HG02885 (cell line): ENCODE data around the gene SEC22C.

ENCODE experiments used
- ATAC-seq: cut with Tn5 transposase; IDR thresholded peaks from one replicate; pipeline ENCODE4 v1.9.1; 2021; ENCODE audit warnings: mild to moderate bottlenecking; ENCODE audit not compliant: unreplicated experiment, poor library complexity

SEC22C gene

DNA sequence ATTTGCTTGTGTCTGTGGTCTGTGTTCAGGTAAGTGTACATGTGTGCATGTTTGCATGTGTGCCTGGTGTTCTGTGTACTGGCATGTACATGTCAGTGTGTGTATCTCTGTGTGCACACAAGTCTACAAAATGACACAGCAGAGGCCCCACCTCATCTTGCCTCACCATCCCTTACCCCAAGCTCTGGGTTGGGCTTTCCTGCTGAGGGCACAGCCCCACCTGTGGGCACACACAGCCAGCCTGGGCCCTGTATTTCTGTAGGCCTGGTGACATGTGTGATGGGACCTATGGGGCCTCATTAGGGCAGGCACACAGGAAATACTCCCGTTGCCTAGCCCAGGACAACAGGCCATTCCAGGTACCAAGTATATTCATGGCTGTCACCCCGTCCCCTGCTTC, 65.8 kb downstream of the SEC22C start:
- no peak for ATAC-seq

DNA sequence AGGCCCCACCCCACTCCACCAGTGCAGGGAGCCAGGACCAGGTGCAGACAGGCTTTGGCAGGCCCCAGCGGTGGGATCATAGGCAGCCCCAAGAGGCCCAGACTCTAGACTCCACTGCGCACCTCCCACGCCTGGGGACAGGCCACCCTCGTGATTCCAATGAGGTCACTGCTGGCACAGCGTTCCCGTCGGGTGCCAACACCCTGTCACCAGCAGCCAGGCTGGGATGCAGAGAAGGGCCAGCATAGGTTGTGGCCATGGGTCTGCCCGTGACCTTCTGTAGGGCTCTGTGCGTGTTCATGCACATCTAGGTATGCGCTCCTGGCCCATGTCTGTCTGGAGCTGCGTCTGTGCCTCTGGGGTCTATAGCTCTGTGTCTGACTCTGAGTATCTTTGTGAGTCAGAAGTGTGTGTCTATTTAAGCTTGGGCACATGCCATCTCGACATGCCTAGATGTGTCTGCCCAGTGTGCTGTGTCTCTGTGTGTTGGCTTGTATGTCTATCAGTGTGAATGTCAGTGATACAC, 66.3 kb downstream of the SEC22C start:
- no peak for ATAC-seq

DNA sequence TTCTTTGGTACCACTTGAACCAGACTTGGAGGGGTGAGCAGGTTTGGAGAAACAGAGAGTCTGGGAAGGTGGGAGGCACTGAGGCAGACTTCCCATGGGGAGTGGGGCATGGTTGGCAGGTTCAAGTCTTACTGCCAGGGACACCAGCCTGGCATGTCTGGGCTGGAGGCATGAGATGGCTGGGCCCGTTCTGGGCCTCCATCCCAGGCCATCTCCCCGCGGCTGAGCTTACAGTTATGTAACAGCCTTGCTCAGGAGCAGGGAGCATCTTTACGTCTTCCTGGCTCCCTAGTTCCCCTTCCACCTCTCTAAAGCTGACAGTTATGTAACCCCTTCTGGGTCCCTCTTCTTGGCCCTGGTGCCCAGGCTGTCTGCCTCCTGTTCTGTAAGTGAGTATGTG, 66.9 kb downstream of the SEC22C start:
- no peak for ATAC-seq

DNA sequence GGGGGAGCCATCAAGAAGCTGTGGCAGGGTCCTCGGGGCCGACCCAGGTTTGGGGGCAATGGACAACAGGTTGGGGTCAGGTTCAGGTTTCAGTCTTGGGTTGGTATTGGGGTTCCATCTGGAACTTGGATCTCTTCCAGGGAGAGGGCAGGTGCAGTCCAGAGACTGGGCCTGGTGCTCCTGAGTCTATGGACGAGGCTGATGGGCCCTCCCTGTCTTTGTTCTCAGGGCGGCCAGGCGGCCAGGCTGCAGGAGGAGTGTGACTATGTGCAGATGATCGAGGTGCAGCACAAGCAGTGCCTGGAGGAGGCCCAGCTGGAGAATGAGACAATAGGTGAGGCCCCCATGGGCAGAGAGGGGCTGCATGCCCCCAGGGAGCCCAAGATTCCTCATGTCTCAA, 68.2 kb downstream of the SEC22C start:
- ATAC-seq, result no peak

DNA sequence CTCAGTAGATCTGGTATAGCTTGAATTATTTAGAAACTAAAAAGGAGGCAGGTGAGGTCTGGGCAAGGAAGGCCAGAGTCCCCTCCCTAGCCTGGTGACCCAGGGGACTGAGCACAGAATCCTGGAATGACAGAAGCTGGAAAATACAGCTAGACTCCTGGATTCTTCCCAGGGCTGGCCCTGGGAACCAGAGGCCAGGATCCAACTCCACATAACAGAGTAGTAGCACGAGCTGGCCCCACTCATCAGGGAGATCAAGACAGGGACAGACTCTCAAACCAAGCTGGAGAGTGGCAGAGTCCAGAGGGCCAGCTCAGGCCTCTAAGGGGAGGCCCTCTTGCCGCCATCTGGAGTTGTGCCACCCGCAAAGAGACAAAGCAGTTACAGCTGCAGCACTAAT, 68.6 kb downstream of the SEC22C start:
- ATAC-seq, result no peak

DNA sequence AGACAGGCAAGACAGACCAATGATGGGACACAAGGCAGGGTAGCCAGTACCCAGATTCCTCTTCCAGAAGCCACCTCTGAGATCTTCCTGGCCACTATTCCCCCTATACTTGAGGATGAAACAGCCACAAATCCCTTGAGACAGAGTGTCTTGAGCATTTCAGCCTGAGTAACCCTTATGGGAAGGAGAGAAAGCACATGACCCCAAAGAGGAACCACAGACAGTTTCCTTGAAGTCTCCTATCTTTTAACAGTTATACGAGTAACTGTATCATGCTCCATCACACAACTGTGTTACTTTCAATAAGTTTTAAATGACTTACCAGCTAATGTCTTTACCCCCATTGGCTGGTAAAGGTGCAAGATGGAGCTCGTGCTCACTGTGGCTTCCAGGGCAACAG, 70.0 kb downstream of the SEC22C start:
- ATAC-seq, result no peak

DNA sequence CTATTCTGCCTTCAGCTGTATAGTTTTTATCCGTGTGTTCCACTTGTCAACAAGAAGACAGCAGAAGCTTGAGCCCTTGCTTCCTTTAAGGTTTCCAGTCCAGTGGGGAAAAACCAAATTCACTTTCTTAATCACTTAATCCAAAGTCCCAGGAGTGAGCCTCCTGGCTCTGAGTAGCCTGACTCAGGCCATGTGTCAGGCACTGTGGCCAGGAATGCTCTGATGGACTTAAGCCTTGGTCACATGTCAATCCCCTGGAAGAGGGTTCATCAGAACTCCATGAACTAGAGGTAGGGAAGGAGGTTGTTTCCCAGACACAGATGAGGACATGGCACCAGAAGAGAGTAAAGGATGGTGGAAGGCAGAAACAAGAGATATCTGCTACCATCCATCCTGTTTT, 70.6 kb downstream of the SEC22C start:
- no peak for ATAC-seq

DNA sequence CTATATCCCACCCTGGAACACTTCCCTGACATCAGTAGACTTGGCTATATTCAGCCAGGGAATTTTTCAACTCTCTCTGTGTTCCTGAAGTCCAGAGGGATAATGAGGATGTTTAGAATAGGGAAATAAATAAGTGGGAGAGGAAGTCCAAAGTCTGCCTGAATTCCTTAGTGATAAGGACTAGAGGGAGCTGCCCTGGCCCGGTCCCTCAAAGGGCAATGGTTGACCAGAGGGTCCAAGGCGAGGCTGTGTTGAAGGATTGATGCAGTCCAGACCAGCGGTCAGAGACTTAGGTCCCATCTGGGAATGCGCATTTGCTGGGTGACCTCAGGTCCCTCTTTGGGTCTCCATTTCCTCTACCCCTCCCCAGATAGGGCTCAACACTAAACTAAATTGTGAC, 71.4 kb downstream of the SEC22C start:
- ATAC-seq, result no peak

DNA sequence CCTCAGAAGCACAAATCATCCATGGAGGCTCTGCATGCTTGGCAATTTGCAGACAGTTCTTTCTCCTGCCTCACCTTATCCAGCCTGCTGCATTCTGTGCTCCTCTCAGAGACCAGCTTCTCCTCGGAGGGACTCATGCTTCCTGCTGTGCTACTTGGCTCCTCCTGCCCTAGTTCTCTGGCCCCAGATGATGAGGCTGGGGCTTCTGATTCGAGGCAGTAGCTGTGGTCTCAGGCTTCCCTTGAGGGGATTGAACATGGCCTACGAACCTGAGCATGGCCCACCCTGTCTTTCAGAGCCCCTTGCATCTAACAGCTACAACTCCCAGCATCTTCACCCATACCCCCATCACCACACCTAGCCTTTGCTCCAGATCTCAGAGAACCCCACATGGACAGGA, 72.7 kb downstream of the SEC22C start:
- ATAC-seq, result no peak

DNA sequence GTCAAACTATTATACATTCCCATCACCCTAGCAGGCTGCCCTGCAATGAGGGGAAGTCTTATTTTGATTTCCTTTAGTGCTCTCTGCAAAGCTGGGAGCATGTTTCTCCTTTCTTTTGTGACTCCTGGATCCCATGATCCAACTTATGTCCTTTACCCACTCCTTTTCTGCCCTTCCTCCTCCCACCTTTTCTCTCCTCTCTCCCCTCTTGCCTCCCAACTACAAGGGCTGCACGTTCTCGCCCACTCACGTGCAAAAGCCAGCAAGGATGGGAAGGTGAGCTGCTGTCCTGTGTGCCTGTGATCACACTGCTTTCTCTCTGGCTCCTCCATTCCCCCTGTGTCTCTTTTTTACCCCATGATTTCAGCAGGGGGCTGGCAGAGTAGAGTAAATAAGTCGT, 73.2 kb downstream of the SEC22C start:
- ATAC-seq, result no peak

DNA sequence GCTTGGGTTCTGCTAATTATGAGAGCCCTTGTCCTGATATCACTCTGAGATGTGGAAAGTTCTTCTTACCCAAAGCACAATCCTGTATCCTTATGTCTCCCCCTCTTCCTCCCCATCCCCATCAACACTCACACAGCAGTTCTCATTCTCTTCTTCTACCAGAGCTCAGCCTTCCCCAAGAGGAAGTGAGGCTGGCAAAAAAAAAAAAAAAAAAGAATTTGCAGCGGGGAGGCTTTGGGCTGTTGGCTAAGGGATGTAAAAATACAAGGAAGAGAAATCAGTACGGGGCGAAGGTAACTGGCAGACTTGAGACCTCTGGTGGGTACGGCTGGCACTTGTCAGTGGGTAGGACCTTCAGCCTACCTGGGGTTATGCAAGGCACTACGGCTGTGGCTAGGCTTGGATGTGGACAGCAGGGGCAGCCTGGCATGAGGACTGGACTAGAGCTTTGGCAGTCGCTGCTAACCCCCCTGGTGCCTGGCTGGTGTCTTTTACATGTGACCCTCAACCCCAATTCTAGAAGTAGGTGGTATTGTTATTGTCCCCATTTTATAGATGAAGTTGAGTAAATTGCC, 73.9 kb downstream of the SEC22C start:
- ATAC-seq, result no peak

DNA sequence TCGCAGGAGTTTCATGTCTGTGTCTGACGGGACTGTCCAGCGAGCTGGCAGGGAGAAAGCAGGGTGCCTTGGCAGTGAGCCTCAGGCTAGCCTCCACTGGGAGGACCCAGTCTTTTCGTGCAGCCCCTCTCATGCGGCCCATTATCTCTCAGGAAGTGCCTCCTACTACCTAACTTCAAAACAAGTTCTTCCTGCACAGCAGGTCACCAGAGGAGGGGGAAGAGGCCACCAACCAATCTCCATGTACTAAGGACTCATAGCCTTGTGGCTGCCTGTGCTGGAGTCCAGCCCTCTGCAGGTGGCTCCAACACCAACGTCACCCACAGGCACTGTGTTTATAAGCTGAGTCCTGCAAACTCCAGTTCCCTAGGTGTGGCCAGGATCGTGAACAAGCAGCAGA, 74.5 kb downstream of the SEC22C start:
- ATAC-seq, result no peak

DNA sequence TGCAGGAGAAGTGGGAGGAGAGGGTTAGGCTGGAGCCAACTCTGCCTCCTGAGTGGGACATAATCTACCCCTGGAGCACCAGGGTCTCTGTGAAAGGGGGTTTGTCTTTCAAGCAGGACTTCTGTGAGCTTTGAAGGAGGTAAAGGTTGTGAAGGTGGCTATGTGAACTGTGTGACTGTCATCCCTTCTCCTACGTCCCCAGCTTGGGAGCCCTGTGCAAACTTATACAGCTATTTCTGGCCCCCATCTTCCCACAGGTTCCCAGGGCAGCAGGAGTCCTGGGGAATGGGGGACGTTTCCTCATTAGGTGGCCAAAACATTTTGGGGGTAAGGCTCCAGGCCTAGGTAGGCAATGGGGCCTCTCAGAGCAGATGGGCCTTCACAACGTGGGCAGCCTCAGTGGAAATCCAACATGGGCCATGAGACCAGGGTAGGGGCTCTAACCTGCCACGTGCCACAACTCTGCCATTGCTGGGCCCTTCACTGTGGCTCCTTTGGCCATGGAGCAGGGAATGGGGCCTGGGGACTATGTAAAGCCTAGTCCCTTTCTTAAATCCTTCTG, 75.8 kb downstream of the SEC22C start:
- ATAC-seq, result no peak

DNA sequence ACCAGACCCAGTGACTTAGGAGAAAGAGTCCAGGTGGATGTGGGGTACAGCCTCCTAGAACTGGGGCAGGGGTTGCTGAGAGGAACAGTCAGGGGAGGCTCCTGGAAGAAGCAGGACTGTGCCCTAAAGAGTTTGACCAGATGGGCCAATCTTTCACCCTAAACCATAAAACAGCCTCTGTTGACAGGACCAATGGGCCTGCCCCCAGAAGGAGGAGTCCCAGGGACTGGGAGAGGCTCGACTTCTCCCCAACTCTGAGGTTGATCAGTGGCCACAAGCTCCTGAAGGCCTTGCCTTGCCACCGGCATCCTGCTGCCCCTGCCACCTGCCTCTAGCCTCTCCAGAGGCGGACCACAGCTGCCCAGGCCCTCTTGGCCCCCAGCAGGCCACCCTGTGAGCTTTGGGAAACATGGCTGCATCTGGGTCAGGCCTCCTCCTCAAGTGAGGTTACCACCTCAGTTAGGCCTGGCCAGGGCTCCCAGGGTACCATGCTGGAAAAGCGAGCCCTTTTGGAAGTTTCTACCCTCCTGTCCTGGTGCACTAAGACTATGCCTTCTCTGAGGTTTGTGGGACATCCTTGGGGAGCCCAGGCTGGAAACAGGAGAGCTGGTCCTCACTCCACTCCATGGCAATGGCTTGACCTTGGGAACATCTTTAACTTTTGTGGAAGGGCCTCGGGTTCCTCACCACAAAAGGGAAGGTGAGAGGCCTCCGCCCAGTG, 76.5 kb downstream of the SEC22C start:
- ATAC-seq, result no peak

DNA sequence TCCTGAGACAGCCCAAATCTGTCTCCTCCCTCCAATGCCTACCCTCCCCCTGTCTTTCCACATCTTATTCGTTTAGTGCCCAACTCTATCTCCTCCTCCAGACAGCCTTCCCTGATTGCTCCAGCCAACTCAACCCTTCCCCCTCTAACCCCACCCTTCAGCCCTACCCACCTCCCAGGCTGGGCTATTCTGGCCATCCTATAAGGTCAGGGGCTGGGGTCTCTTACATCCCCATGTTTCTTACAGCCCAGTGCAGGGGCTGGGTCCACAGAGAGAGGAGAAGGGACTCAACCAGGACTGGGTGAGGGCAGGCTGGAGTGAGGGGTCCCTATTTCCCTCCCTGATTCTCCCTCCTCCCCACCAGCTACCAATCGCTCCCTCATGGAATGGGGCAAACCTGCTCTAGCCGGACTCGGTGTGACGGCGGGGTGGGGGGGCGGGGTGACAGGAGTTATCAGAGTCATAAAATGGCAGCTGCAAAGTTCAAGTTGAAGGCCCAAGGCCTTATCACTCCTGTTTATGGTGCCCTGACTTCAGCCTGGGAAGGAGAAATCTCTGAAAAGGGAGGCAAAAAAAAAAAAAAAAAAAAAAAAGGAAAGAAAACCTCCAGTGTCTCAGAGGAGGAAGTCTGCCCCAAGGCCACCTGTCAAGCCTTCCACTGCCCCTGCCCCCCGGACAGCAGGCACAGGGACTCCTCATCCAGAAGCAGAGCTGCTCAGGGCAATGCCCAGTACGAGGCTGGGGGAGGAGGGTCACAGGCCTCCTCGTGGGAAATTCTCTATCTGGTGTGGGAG, 77.2 kb downstream of the SEC22C start:
- ATAC-seq, result no peak

DNA sequence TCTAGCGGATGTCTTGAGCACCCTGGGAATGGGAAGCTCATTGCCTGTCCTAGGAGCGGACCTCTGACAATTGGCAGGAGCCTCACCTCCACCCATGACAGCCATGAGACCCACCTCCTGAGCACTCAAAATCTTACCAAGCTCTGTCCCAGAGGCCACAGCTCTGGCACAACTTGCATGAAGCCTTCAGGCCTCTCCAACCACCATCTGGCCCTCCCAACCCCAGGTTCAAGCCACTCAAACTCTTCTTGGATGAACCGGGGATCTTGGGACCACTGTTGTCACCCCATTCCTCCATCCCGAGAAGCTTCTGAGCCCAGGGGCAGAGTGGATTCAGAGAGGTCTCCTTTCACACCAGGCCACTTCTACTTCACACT, 77.8 kb downstream of the SEC22C start:
- ATAC-seq, result no peak

DNA sequence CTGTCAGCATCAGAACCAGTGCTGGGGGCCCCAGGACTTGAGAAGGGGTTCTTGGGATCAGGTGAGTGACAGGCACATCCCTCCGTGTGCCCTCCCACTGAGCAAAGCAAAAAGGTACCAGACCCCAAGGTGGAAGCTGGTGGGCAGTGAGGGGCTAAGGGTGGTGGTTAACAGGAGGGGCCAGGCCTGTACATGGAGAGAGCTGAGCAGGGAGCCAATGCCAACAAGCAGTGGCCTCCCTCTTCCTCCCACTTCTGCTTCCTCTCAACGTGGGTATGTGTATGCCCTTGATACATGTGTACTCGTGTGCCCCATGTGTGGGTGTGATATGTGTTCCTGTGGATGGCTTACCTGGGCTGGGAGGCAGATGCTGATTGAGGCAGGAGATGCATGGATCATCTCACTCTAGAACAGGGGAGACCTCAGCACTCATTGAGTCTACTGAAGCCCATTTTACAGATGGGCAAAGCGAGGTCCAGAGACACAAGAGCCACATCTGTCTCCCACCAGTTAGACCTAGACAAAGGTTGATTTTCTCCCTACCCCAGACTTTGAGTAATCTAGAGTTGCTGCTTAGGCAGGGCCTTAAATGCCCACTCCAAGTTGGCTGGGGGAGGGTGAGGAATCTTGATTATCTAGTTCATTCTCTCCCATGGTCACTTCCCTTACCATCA, 78.4 kb downstream of the SEC22C start:
- no peak for ATAC-seq

DNA sequence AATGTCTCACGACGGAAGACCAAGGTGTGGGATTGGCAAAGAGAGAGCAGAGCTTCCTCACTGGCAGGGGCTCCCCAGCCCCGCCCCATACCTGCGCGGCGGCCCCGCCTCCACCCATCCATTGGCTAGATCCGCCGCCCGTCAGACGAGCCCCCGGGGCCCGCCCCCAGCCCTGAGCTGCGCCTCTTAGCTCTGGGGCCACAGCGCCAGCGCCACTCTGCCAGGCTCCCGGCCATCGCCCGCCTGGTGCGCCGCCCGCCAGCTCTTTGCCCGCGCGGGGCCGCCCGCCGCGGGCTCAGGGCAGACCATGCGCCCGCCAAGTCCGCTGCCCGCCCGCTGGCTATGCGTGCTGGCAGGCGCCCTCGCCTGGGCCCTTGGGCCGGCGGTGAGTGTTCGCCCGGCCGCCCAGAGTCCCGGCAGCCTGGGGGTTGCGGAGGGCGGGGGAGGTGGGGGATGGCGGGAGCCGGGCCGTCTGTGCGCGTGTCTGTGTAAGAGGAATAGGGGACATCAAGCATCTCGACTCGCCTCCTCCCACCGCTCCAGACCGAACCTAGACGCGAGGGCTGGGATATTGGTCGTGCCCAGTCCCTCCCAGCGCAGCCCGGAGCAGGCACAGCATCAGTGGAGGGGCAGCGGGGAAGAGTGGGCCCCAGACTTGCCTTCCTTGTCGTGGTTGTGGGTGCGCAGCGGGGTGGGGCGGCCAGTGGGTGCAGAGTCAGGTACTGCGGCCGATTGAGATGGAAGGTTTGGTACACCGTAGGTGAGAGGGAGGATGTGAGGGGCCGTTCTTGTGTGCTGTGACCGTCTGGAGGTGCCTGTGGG, 79.1 kb downstream of the SEC22C start, which contains the start of gene VIPR1:
VIPR1 (plus strand) TSS at position 215 of the 822 bp plus-strand sequence; CDS start at position 308, 93 bp downstream.
- ATAC-seq, result peak; percentile 95

DNA sequence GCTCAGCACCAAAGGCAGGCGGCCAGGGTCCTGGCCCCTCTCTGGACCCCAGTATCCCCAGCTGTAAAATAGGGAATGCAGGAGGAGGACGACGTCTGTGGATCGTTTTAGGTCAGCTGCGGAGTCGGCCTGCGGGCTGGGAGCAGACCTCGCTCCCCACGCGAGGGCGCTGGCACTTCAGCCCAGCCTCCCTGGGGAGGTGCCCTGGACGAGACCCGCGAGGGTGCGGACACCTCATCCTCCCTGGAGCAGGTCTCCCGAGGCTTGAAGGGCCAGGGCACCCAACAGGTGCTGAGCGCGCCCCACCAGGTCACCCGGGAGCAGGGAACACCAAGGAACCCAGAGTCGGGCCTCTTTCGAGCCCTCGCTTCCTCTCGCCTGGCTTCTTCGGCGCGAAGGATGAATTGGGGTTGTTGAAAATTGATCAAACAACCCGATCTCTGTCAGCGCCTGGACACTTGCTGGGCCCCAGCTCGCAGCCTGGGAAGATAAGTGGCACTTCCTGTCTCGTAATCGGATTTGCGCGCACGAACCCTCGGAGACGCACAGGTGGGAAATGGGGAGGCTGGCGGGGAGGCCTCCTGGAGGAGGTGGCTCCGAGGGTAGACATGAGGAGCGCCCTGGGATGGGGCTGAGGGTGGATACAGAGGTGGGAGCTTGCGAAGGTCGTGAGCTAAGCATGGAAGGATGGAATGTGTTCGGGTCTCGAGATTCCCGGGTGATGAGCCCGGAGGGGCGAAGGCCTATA, 79.9 kb downstream of the SEC22C start:
- peak; percentile 37 for ATAC-seq
